ES-I3 (cell line): ENCODE data around the gene PPP4R3B.

Experiments used
- H3K36me3 ChIP-seq: 2 replicates; pipeline ENCODE4 v1.6.1; 2013; ENCODE audit warnings: mild to moderate bottlenecking, low read length, control low read depth, moderate library complexity; ENCODE audit not compliant: insufficient read depth
- H3K4me1 ChIP-seq: 2 replicates; pipeline ENCODE4 v1.6.1; 2013; ENCODE audit warnings: mild to moderate bottlenecking, control low read depth, low read length; ENCODE audit not compliant: insufficient read depth
- H3K9ac ChIP-seq: 2 replicates; pipeline ENCODE4 v1.6.1; 2013; ENCODE audit warnings: low read depth, mild to moderate bottlenecking, low read length, moderate library complexity
- H3K9me3 ChIP-seq: 2 replicates; pipeline ENCODE4 v1.6.1; 2013; ENCODE audit warnings: mild to moderate bottlenecking, low read length, moderate library complexity; ENCODE audit not compliant: control insufficient read depth, insufficient read depth

PPP4R3B gene

GRCh38 chr2:55518841-55519165, 98.6 kb downstream of the PPP4R3B start:
- Histone ChIP-seq H3K9me3 (no peaks in the 10 kb centered on the region), H3K9ac (peak overlapping the region; percentile 71; the same call in 1 of the 2 replicates), H3K36me3 (no peaks in the 10 kb centered on the region), H3K4me1 (no peaks in the 10 kb centered on the region; the same call in 1 of the 2 replicates)

- H3K4me1 ChIP-seq: no peaks in the 10 kb centered on the region
- no peaks in the 10 kb centered on the region for H3K36me3 ChIP-seq
- no peak overlapping the region for H3K9ac ChIP-seq
Observed at GRCh38 chr2:55511508-55512124, 105.8 kb downstream of the PPP4R3B start.

GRCh38 chr2:55502590-55503141, 114.8 kb downstream of the PPP4R3B start:
- Histone ChIP-seq H3K9ac (no peak overlapping the region), H3K9me3 (no peaks in the 10 kb centered on the region), H3K36me3 (no peaks in the 10 kb centered on the region), H3K4me1 (0 out of 2 replicates have a peak, but pooled peaks cover 4% of the 10 kb centered on the region)

More at GRCh38 chr2:55511508-55512124, 105.8 kb downstream of the PPP4R3B start:
- no peaks in the 10 kb centered on the region for H3K9me3 ChIP-seq

- H3K36me3 ChIP-seq: no peaks in the 10 kb centered on the region
- 0 out of 2 replicates have a peak, but pooled peaks cover 4% of the 10 kb centered on the region for H3K4me1 ChIP-seq
- no peaks in the 10 kb centered on the region for H3K9me3 ChIP-seq
- H3K9ac ChIP-seq: no peak overlapping the region
Observed at GRCh38 chr2:55500025-55500424, 117.4 kb downstream of the PPP4R3B start.

GRCh38 chr2:55498582-55498981, 118.8 kb downstream of the PPP4R3B start:
- H3K9me3 ChIP-seq: no peaks in the 10 kb centered on the region
- no peak overlapping the region for H3K9ac ChIP-seq
- no peaks in the 10 kb centered on the region for H3K36me3 ChIP-seq
- 0 out of 2 replicates have a peak, but pooled peaks cover 4% of the 10 kb centered on the region for H3K4me1 ChIP-seq
